COLO668 (cell line): Measurements from ENCODE around the gene ZNF503.
A peak's percentile ranks its signal among the peaks of the same experiment; 100 is the strongest.

Experiments
- DNase-seq: peaks from one replicate; lab custom pipeline; 2025; ENCODE audit not compliant: unreplicated experiment; lab: John Stamatoyannopoulos, UW

ZNF503 gene

DNA sequence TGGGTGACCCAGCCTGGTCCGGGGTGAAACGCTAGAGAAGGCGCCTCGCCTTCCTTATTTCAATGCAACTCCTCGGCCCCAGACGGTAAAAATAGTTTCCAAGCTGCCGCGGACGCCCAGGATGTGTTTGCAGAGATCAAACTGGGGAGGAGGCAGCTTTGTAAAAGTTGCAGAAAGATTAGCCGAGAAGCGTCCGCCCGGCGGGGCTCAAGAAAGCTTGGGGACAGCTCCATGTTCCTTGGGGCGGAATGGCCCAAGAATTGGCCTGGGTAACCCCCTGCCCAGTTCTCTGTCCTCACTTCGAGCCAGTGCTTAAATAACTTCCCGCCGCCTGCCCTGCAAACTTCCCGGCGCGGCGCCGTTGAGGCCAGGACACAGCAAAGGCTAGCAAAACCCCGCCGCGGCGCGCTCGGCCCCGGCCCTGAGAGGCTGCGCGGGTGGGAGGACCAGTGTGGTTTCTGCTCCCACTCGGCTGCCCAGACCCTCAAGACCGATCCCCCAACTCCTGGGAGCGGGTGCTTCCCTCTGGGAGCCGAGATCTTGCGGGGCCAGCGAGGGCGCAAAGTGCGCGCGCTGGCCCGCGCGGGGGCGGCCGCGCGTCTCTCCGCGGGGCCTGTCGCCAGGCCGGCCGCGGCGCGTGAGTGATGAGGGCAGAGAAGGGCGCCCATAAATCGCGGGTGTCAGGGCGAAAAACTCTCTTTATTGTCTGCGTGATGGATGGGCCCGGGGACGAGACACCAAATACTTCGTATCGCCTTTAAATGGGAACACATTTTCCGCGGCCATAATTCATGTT lies 6.3 kb upstream of the ZNF503 start:
- DNase-seq: peak; percentile 10

DNA sequence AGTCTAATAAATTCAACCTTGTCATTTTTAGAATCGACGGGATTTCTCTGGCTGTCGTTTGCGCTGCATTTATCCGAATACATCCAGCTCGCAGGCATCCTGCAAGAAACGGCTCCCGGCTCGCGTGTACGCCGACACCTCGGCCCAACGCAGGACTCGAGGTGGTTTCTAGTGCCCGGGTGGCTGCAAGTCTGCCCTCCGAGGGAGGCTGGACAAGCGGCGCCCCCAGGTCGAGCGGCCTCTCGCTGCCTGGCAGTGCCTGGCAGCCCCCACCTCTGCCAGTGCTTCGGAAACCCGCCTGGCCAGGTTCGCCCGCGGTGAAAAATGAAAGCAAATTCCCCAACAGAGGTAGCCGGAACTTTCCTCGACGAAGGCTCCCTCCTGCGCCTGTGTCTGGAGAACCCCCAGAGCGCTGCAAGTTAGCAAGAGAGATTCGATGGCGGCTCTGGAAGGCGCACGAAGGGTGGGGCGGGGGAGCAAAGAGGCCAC lies 5.7 kb upstream of the ZNF503 start:
- DNase-seq: no peak

DNA sequence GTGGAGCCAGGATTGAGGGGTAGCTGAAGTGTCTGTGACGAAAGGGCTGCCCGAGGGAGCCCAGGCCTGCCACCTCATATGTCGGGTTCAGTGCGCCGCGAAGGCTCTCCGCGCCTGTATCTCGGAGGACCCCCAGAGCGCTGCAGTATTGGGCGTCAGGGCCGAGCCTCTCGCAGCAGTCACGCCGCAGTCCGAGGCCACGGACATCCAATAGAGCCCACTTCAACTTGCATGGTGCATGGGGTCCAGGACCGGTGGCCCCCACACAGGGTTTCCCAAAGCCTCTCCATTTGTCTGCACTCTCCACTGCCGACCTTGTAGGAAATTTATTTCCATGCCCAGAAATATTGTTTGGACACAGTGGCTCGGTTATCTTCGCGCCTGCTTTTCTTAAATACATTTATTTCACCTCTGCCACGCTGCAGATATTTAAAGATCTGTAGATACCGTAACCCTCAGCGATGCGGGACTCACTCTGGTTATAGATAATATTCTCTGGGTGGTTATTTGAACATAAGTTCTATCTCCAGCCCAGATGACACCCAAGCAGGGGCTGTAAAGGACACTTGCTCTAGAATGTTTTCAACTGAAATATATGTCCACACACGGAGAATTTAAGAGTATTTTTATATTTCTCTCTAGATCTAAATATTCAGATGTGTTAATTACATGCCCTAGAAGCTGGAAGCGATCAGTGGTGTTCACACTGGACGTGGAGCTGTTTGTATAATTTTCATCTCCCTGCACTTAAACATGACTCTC lies 5.1 kb upstream of the ZNF503 start:
- DNase-seq: no peak

DNA sequence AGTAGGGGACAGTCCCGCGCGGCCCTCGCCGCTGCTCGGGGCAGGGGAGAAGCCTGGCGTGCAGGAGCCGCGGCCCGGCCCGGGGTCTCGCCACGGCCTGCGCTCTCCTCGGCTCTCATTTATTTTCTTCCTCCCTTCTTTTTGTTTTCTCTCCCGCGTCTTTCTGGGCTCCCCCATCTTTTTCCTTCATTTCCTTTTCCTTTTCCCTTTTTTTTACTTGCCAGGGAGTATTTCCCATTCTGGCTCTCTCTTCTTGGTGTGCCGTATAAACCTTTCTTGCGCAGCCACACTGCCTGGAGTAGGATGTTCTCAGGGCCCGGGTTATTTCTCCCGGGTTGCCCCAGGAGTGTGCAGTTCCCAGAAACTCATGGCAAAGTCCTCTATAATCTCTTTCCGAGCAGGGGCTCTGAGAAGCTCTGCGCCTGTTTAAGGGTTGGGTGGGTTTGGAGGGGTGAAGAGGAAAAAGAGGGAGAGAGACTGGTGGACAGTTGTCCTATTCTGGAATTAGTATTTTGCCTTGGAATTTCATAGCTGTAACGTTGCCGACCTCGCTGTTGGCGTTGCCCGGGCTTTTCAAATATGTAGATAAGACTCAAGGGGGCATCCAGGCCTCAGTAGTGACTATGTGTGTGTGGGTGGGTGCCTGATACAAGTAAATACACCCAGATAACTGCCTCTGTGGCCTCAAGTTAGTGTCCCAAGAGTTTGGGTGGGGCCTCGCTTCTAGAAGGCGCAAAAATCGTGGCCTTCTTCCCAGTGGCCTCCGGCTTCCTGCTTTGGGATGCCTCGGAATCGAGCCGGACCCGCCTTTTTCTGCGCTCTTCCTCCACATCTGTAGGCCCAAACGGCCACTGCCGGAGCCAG lies 4.3 kb upstream of the ZNF503 start:
- DNase-seq: no peak

DNA sequence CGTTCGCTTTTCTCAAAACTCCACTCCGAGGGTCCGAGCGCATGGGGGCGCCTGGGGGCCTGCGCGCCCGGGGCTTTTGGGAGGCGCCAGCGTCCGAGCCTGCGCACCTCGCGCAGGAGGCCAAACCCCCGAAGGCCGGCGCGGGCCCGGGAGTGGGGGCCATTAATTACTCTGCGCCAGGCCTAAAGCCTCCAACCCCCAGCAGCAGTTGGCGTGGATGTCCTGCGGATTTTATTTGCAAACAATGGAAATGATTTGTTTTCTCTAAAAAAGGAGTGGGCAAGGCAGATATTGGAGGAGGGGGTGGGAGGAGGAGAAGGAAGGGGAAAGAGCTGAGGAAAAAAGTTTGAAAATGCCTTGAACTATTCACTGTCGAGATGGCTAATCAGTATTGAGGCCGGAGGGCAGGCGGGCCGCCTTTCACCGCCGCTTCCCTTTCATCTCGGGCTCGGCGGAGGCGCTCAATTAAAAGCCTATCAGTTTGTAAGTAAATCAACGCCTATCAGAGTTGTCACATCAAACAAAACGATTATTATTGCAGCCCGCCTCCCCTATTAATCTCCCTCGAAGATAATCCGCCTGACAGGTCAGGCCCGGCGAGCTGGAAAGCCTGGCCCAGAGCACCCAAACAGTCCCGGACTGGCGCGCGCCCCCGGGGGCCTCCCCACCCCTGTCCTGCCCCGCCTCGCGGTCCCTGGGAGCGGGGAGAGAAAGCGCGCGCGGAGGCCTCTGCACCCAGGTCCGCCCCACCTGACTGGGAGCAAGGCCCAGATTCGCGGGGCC lies 3.4 kb upstream of the ZNF503 start:
- peak; percentile 44 for DNase-seq

DNA sequence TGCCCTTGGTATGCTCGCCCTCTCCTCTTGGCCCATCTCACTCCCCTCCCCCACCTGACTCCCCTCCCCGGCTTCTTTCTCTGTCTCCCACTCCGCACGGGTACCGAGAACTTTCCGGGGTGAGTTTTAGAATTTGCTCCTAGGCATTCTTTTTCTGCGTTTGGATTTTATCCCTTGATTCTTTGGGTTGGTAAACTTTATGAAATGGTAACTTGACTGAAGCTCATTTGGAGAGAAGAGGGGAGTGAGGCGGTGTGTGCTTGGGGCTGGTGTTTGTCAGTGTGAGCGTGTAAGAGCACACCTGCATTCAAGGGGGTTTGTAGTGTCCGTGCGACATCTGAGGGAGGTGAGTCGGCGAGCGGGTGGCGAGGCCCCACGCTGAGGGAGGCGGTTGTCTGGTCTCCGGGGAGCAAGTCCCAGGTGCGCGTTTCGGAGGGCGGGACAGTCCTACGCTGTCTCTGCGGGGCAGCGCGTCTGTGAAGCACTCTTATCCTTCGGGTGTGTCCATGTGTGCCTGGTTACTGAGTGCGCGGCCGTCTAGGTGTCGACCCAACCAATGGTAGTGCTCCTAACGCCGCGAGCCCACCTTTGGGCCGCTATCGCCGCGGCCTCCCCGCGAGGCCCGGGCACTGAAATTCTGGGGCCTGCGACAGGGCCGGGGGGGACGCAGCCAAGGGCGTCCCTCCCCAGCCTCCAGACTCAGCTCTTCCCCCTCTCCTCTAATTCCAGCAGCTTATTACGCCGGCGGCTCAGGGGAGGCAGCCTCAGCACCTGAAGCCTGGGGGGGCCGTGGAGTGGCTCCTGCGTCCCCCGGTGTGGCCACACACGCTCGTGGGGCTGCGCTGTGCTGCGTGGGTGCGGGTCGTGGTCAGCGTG lies 2.6 kb upstream of the ZNF503 start:
- peak; percentile 68 for DNase-seq

DNA sequence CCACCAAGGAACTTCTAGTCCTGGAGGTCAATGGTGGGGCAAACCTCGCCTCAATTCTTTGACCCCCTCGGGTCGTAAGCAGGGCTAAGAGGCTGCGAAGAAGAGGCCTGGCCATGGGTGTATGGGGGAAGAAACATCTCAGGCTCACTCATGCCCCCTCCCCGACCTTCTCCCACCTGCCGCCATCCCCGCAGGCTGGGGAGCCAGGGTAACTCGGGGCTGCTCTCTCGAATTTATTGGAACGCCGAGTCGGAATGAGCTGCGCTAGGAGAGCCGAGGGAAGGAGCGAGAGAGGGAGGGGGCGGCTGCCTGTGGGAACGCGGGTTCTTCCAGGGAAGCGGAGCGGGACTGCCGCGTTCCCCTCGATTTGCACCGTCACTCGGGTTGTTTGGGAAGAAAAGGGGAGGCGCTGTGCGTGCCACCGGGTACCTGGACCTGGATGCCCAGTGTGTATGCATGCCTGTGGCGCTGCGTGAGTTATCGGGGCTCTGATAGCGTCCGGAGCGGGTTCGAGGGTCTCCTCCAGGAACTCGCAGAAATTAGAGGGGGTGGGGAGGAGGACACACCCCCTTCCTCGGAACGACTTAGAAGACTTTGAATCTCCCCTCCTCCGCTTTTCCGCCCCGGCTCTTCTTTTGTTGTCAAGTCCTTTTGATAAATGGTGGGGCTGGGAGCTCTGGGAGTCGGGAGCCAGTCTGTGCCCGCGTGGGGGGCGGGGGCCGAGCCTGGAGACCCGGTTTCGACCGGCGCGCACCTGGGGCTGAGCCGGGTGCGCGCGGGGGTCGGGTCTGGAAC lies 1.8 kb upstream of the ZNF503 start:
- peak; percentile 65 for DNase-seq

DNA sequence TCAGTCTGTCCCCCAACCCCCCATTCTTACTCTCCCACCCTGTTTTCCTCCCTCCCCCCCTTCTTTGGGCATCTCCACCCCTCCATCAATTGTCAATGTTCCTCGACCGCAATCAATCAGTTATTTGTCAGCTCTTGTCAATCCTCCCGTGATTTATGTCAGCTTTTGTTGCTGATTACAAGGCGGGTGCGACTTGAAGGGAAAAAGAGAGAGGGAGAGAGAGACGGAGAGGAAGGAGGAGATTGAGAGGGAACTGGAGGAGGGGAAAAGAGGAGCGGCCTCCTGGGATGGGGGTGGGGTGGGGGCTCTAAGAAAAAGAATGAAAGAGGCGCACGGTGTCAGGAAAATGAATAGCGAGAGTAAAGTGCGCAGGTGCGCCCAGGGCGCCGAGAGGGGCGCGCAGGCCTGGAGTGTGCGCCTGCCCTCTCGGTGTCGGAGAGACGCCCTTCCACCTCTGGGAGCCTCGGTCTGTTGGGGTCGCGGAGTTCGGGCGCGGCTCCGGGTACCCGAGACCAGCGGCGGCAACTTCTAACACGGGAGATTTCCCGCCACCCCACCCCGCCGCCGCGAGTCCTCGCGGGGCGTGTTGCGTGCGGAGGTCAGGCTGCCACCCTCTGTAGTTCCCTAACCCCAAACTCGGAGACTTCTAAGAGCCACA lies 1.1 kb upstream of the ZNF503 start:
- DNase-seq: peak; percentile 51

DNA sequence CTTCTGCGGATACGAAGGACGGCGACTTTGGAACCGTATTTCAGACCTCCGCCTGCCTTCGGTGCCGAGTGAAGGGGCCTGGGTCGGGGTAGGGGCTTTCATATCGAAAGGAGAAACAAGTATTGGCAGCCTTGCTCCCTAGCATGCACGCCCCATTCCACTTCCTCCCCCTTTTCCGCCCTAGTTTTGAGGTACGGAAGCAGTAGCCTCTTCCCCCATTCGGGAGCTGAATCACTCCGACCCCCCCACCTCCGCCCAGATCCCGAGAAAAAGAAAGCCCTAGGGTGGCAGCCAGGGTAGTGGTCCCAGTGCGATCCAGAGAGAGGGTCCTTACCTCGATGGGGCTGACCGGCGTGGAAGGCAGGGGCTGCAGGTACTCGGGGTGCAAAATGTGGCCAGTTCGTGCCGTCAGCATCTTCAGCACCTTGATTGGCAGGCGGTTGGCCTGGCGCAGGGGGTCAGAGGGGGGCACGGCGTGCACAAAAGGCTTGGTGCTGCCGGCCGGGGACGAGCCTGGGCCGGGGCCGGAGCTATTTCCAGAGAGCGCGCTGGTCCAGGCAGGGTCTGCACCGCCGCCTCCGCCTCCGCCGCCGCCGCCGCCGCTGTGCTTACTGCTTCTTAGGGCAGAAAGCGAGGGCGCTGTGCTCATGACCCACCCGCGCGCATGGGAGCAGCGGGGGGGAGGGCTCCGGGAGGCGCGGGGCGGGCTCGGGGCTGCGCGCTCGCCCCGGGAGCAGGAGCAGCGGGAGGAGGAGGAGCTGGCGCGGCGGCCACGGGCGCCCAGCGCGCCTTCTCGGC lies 594 bp downstream of the ZNF503 start:
- DNase-seq: peak; percentile 77

DNA sequence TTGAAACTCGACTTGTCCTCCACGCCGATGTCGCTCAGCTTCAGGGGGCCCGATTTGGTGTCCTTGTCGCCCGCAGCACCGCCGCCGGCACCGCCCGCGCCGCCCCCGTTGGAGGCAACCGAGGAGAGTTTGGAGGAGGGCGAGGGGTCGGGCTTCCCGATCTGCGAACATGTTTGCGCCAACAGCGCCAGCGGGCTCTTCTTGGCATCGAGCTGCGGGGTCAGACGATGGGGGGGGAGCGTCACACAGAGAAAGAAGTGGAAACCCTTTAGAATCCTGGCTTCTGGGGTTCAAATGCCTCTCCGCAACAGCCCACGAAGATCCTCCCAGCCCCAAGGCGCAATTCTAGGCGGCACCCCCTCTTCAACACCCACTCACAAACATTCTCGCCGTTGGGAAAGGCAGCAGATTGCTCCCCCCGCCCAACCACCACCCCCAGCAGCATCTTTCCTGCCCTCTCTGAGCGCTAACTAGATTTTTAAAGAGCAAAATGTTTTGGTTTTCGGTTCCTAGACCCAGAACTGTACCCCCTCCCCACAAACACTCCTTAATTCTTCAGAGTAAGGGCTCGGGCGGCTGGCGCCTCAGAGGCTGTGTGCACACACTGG lies 1.3 kb downstream of the ZNF503 start:
- peak; percentile 63 for DNase-seq

DNA sequence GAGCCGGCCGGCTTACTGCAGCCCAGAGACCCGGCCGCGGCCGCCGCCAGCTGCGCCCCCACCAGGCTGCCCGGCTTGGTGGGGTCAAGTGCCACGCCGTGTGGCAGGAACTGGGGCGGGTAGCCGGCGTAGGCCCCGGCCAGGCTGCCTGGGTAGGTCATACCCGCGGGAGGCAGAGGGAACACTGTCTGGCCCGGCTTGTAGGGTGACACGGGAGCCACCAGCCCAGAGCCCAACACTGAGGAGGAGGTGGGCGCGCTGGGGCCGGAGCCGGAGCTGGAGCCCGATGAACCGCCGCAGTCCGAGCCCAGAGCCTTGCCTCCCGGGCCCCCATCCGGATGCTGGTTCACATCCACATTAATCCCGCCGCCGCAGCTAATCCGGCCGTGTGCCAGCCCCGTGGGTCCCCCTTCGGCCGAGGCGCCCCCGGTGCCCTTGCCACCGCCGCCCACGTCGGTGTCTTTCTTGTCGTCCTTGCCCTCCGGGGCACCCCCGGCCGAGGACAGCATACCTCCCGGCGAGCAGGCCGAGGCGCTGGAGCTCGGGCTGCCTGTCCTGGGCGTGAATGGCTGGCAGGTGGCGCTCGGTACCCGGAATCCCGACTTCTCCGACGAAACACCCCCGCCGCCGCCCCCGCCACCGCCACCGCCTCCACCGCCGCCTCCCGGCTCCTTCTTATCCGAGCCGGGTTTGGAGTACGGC lies 2.0 kb downstream of the ZNF503 start:
- peak; percentile 82 for DNase-seq

DNA sequence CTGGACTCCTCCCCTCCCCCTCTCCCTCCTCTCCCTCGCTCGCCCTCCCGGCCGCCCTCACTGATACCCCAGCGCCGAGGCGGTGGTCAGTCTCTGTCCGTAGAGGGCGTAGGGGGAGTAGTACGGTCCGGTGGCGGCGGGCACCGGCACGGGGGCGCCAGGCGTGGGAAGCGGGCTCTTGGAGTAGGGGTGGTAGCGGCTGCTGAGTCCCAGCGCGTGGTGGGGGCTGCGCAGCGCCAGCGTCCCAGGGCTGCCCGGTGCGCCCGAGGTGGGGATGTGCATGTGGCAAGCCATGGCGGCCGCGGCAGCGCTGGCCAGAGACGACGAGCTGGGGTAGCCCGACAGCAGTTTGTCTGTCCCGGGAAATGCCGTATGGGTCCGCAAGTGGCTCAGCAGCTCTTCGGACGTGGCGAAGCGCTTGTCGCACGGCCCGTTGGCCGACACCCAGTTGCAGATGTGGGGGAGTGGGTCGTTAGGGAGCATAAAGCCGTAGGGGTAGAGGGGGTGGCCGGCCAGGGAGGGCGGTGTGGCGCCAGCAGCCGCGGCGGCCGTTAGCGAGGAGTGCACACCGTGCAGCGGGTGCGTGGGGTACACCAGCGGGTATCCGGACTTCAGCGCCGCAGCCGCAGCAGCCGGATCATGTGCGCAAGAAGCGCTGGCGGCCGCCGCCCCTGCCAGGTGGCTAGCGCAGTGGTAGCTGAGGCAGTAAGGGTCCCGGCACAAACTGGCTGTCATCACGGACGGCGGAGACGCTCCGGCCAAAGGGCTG lies 2.7 kb downstream of the ZNF503 start:
- peak; percentile 63 for DNase-seq

DNA sequence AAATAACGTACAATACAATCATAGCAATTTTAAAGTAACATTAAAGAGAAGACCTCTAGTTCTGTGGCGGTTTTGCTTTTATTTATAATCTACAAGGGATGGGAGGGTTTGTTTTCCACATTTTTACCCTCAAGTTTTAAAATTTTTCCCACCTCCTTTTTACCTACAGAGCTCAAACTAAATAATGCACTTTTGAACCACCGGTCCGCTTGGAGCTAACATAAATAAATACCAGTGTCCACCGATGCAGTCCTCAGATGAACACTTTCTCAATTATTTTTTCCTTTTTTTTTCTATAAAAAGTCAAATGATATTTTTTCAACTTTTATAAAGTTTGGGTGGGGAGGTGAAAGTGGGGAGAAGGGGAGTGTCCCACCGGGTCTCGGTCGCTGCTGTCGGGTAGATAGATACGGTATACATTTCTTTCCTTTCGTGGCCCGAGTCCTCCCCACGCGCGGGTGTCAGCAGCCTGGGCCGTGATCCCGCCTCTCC lies 3.3 kb downstream of the ZNF503 start:
- DNase-seq: no peak

DNA sequence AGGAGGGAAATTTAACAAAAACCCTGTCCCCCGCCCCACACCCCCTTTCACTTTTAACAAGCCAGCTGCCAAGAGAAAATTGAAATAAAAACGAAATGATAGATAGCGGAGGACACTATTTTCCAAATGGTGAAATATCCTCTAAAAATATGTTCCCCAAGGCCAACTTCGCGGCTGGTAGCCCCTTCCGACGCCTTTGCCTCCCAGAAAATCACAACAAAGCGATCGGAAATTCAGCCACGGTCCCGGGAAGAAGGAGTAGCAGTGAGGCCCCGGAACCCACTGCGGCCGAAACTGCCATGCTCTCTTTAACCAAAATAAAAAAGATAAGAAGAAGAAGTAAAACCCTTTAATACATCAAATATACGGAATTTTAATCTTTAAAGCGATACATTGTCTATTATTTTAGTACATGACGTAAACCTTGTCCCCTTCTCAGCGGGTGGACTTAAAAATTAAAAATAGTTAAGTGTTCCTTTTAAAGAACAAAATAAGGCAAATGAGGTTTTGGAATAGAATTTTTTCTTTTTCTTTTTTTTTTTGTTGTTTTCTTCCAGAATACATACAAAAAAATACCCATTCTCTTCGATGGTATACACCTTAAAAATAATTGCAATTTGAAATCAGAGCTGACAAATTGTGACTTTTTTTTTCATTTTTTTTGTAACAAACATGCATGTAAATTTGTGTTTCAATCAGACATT lies 3.9 kb downstream of the ZNF503 start:
- peak; percentile 19 for DNase-seq
